Left renal pelvis (tissue), 4 donors: ENCODE results near the gene ATP2A3. TPM values are rescaled to one million over a fixed set of nuclear protein-coding genes. Genes with fewer than 3 reads are reported as not detected.
"Not testable (repeated sequence)": the region's sequence is repeated elsewhere in the genome, so short reads cannot be mapped to it uniquely, and the experiment has no call there.

Source experiments
- DNase-seq, 4 donors: peaks; one replicate each; pipeline ENCODE4 v3.0.0-alpha.2; 2013; ENCODE audit warnings: low read depth in 4 of 4, low spot score in 3 of 4
- polyA plus RNA-seq, 4 donors: library from polyadenylated mRNA; unstranded; fragments of 120-200 nt; gene quantifications; one replicate each; pipeline ENCODE4 v1.2.1, GENCODE V29; 2013; ENCODE audit not compliant: insufficient read length in 4 of 4

ATP2A3 gene
- polyA plus RNA-seq, 4 donors, result 3.1 to 7.0 (median 4.5) TPM

DNA sequence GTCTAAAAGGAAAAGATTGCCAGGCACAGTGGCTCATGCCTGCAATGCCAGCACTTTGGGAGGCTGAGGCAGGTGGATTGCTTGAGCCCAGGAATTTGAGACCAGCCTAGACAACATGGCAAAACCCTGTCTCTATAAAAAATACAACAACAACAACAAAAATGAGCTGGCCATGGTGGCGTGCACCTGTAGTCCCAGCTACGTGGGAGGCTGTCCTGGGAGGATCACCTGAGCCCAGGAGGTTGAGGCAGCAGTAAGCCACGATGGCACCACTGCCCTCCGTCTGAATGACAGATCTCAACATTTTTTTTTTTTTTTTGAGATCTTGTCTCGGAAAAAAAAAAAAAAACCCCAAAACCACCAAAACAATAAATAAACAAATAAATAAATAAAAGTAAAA is 28.1 kb upstream of the ATP2A3 start:
- no peak for DNase-seq

DNA sequence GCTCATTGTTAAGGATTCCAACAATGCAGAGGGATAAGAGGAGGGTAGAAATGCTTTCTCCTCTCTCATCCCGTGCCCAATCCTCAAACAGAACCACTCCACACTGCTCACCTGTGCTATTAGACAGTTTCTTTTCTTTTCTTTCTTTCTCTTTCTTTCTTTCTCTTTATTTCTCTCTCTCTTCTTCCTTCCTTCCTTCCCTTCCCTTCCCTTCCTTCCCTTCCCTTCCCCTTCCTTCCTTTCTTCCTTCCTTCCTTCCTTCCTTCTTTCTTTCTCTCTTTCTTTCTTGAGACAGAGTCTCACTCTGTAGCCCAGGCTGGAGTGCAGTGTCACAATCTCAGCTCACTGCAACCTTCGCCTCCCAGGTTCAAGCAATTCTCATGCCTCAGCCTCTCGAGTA is 27.5 kb upstream of the ATP2A3 start:
- DNase-seq, result not testable (repeated sequence)

DNA sequence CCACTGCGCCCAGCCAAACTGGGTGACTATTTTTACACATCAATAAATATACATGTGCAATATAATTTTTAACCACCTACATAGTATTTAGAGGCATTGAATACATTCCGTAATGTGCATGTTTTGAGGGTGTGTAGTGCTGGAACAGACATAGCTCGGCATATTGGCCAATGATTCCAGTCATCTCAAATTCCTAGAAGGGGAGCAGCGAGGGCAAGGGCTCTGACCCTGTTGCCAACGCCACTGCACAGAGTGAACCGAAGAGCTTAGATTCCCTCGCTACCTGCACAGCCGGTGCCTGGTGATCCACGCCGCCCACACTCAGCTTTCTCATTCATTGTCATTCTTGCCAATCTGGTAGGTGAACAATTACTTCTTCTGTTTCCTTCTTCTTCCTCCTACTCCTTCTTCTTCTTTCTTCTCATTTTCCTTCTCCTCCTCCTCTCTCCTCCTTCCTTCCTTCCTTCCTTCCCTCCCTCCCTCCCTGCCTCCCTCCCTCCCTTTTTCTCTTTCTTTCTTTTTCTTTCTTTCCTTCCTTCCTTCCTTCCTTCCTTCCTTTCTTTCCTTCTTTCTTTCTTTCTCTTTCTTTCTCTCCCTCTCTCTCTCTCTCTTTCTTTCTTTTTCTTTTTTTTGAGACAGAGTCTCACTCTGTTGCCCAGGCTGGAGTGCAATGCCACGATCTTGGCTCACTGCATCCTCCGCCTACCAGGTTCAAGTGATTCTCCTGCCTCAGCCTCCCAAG is 26.3 kb upstream of the ATP2A3 start:
- DNase-seq, result no peak

DNA sequence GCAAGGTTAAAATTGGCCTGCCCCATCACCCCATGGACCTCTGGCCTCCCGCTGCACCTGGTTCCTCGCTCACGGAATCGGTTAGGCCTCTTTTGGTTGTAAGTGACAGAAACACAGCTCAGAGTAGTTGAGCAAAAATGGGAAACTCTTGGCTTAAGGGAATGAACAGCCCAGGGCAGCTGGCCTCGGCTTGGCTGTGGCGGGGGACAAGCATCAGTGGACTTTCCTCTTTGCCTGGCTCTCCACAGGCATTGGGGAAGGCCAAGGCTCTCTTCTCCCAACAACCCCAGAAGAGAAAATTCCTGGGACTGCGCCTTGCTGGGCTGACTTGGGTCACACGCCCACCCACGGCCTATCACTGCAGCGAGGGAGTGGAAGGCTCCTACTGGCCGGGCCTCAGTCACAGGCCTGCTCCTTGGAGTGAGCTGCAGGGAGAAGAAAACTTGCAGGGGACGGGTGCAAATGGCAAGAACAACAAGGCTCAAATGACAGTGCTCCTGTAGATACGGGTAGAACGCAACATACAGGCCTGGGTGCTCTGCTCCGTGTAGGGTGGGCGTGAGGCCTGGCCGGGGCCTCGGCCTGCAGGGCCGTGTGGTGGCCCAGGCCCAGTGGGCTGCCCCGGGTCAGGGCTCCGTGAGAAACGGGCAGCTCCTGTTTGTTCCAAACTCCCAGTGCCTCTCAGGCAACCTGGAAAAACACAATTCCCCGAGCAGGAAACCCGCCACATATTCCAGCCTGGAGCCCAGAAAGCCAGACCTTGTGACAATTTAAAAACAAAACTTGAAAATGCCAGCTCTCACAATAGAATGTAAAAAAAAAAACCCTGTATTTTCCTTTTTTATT is 25.0 kb upstream of the ATP2A3 start:
- no peak for DNase-seq

DNA sequence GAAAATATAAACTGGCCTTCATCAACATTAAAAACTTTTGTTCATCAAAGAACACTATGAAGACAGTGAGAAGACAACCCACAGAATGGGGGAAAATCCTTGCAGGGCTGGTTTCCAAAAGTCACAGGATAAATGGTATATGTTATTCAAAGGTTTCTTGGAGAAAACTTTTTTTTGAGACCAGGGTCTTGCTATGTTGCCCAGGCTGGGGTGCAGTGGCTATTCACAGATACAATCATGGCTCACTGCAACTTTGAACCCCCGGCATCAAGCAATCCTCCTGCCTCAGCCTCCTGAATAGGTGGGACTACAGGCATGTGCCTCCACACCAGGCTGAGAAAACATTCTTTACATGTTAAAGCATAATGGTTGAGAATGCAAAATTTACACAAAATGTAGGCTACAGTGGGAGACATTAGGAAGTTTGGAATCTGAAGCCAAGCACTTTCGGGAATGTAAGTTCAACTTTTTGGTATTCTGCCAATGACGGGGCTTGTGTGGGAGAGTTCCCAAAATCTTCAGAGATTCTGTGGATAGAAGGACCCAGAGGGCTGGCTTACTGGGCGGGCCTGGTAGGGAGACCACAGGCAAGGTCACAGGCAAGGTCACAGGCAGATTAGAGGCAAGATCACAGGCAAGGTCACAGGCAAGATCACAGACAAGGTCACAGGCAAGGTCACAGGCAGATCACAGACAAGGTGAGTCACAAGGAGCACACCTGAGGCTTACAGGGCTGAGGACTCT is 24.2 kb upstream of the ATP2A3 start:
- DNase-seq, result no peak

GRCh38 chr17:3986939-3987335 is 22.7 kb upstream of the ATP2A3 start:
- DNase-seq, result no peak

DNA sequence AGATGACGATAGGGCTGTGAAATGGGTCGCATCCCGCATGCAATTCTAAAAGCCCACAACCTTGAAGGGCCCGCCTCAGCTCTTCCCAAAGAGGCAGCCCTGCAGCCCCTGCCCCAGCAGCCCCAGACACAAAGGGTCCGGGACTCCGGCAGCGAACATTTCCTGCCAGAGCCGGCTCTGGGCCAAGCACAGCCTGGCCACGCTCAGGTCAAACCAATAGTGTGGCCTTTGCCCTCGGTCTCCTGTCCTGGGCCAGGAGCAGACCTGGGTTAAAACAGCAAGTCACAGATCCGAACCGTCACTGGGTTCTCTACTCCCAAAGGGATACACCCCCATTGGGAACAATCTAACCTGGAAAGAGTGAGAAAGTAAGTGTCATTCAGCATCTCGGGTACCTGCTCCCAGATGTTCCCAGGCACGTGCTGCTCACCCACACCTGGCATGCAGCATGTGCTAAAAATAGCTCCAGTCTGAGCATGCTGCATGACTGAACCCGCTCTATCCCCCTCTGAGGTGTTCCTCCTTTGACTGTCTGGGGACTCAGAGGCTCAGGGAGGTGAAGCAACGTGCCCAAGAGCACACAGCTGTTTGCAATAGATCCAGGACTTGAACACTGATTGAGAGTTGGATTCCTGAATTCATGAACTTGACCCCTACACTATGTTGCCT is 22.2 kb upstream of the ATP2A3 start:
- DNase-seq, result no peak

DNA sequence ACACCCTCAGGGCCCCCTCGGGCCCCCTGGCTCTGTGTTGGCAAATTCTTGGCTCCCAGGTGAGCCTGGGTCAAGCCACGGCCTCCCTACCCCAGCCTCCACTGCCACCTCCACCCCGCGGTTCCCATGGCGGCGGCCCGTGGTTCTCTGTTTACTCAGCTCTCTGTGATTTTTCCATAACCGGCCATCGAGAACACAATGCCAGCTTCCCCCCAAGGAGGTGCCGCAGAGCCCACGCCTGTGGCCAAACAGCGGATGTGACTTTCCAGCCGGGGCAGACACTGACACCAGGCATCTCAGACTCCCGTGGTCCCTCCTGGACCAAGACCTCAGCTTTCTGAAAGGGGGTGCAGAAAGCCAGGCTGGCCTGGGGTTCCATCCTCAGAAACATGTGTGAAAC is 21.6 kb upstream of the ATP2A3 start:
- DNase-seq, result no peak

DNA sequence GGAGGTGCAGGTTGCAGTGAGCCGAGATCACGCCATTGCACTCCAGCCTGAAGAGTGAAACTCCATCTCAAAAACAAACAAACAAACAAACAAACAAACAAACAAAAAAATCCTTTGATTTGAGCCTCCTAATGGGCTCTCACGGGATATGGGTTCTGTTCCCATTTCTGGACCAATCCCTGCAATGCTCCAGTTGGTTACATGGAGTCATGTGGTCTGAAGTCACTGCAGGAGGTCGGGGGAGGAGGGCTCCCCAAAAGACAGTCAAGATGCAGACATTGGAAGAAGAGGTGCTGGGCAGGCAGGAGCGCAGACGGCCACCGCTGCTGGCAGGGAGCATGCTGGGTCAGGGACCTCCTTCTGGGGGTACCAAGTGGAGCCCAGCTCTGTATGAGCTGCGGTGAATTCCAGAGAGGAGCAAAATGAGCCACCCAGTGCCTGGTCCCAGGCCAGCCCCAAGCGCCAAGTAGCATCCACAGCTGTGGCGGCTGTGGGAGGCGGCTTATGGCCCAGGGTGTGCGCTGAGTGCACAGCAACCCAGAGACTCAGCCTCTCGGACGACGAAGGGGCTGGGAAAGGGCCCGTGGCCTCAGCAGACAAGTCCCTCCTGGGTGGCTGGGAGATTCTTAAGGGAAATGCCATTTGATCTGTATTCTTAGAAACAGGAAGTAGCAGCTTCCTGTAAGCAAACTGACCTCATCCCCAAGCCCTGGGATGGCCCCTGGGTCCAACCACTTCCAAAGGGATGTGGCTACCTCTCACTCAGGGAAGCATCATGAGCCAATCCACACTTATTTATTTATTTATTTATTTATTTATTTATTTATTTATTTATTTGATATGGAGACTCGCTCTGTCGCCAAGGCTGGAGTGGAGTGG is 19.6 kb upstream of the ATP2A3 start:
- DNase-seq, result no peak

DNA sequence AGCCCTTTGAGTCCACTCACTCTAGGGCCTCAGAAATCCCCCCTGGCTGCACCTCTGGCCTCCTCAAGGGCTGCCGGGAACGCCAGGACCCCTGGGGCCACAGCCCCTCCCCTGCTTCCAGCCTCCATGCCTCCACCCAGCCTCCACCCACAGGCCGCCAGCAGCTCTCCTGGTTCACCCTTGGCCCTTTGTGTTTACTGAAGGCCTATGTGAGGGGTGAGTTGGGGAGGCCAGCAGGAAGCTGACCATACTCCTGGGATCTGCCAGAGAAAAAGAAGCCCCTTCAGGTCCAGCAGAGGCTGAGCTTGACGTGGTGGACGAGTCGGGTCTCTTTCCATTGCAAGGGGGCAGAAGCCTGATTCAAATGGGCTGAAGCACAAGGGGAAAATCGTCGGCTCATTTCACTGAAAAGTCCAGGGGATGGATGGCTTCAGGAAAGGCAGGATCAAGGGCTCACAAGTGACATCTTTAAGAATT is 18.3 kb upstream of the ATP2A3 start:
- no peak for DNase-seq

- DNase-seq, result no peak
Observed at GRCh38 chr17:3982113-3982512, 17.9 kb upstream of the ATP2A3 start.

- no peak for DNase-seq
Observed at GRCh38 chr17:3981455-3981854, 17.2 kb upstream of the ATP2A3 start.

GRCh38 chr17:3980381-3981014 is 16.3 kb upstream of the ATP2A3 start:
- DNase-seq, result no peak

GRCh38 chr17:3979290-3979611 is 15.0 kb upstream of the ATP2A3 start:
- DNase-seq, result no peak

DNA sequence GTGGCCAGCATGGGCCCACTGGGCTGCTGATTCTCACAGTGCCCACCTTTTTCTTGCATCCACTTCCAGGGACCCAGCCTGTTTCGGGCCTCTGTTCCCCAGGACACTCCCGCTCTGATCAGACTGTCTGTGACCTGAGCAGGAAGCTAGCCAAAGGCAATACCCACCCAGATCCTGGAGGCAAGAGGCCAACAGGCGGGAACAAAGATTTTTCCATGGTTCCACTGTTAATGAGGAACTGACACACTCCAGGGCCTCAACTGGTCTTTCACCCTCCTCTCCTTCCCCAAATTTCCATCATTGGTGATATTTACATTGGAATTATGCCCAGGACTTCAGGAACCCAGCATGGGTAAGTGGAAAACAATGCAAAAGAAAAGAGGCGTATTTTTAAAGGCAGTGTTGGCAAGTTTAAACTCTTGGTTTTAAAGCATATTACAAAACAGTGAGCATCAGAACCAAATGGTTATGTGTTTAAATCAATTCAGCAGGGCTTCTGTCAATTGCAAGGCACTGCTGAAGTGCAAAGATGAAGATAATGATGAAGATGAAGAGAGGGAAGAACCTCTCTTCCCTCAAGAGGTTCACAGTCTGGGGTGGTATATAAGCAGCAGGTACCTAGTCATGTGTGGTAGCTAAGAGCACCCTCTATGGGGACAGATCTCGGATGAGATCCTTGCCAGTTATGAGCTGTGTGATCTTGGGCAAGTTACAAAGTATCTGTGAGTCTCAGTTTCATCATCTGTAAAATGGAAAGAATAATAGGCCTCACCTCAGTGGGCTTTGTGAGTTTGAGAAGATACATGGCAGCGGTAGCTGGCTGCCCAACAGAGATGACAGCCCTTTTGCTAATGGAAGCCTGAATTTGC is 14.4 kb upstream of the ATP2A3 start:
- no peak for DNase-seq

DNA sequence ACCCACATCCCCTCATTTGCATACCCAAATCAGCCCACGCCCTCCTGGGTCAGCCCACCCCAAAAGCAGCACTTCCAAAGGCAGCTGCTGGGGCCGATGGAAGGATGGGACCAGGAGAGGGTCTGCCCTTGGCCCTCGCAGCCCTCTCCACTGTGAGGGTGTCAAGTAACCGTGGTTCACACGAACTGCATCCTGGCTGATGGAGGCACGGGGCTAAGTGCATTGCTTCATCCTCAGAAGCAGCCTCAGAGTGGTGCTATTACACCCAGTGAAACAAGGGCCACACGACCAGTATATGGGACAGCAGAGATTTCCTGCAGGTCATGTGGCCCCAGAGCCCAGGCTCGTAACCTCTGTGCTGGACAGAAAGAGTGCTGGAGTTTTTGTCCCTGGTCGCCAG is 13.2 kb upstream of the ATP2A3 start:
- DNase-seq, result no peak

- no peak for DNase-seq
Observed at GRCh38 chr17:3976675-3977171, 12.5 kb upstream of the ATP2A3 start.

DNA sequence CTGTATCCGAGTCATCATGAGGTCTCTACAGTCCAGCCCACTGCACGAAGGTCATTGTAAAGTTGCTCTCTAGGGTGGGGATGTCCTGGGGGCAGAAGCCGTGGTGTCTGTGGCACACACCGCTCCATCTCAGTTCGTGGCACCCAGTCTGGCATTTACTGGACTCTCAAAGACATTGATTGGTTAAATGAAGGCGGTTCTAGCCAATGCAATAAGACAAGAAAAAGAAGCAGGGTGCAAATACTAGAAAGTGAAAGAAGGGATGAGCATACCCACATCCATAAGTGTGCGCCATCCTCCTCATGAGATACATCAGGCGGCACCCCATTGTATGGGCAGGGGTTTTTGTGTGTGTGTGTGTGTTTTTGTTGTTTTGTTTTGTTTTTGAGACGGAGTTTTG is 10.7 kb upstream of the ATP2A3 start:
- DNase-seq, result no peak
